Brain pericyte (primary cell): ENCODE results near the gene LRCH3.

Source experiments
- DNase-seq: peaks from one replicate; pipeline ENCODE4 v3.0.0-alpha.2; 2012; ENCODE audit warnings: low read depth, low spot score

The LRCH3 gene

GRCh38 chr3:197791892-197792647 is 1.0 kb downstream of the LRCH3 start:
- DNase-seq: no peak

- no peak for DNase-seq
Measured at GRCh38 chr3:197793247-197793646, 2.2 kb downstream of the LRCH3 start.

GRCh38 chr3:197794115-197794514 is 3.1 kb downstream of the LRCH3 start:
- no peak for DNase-seq

- no peak for DNase-seq
Measured at GRCh38 chr3:197795200-197795599, 4.1 kb downstream of the LRCH3 start.

GRCh38 chr3:197796087-197796486 is 5.0 kb downstream of the LRCH3 start:
- no peak for DNase-seq

GRCh38 chr3:197798863-197799262 is 7.8 kb downstream of the LRCH3 start:
- DNase-seq: no peak

- no peak for DNase-seq
Measured at GRCh38 chr3:197800379-197800778, 9.3 kb downstream of the LRCH3 start.

- DNase-seq: no peak
Measured at GRCh38 chr3:197801891-197802778, 11.1 kb downstream of the LRCH3 start.

GRCh38 chr3:197802779-197803459 is 11.9 kb downstream of the LRCH3 start:
- DNase-seq: no peak

GRCh38 chr3:197804511-197804910 is 13.5 kb downstream of the LRCH3 start:
- no peak for DNase-seq

GRCh38 chr3:197807969-197808587 is 17.0 kb downstream of the LRCH3 start:
- DNase-seq: no peak

GRCh38 chr3:197809356-197810020 is 18.4 kb downstream of the LRCH3 start:
- DNase-seq: no peak

- DNase-seq: no peak
Measured at GRCh38 chr3:197810901-197811300, 19.8 kb downstream of the LRCH3 start.

GRCh38 chr3:197811343-197811742 is 20.3 kb downstream of the LRCH3 start:
- DNase-seq: no peak

- no peak for DNase-seq
Measured at GRCh38 chr3:197814372-197814771, 23.3 kb downstream of the LRCH3 start.

GRCh38 chr3:197820550-197821335 is 29.7 kb downstream of the LRCH3 start:
- no peak for DNase-seq

- DNase-seq: no peak
Measured at GRCh38 chr3:197829397-197830045, 38.5 kb downstream of the LRCH3 start.

GRCh38 chr3:197830308-197830966 is 39.4 kb downstream of the LRCH3 start:
- no peak for DNase-seq

GRCh38 chr3:197830967-197831313 is 39.9 kb downstream of the LRCH3 start:
- no peak for DNase-seq
